Vagina (tissue), 2 donors: ENCODE results near the gene CPM.

Source experiments
- POLR2A ChIP-seq, 2 donors: fragments of 450-650 bp; IDR thresholded peaks; one replicate each; pipeline ENCODE4 v1.6.1; 2017; ENCODE audit warnings: antibody characterized with exemption in 2 of 2, mild to moderate bottlenecking in 2 of 2, moderate library complexity in 2 of 2
- POLR2AphosphoS5 ChIP-seq, 2 donors: sonication (generic); formaldehyde crosslinking; IDR thresholded peaks; one replicate each; pipeline ENCODE4 v1.9.0; 2017; ENCODE audit warnings: antibody characterized with exemption in 2 of 2, mild to moderate bottlenecking in 2 of 2, low read depth in 1 of 2; ENCODE audit not compliant: insufficient read depth in 1 of 2
- TF ChIP-seq, protein P1 (sequence below), 3 experiments: fragments of 450-650 bp in 2 of 3; fragments of 200-600 bp in 1 of 3; sonication (generic) in 1 of 3; IDR thresholded peaks; one replicate each; pipeline ENCODE4 v1.5.1; 2017 to 2019; ENCODE audit warnings: antibody characterized with exemption in 3 of 3, mild to moderate bottlenecking in 2 of 3, moderate library complexity in 2 of 3

DNA sequence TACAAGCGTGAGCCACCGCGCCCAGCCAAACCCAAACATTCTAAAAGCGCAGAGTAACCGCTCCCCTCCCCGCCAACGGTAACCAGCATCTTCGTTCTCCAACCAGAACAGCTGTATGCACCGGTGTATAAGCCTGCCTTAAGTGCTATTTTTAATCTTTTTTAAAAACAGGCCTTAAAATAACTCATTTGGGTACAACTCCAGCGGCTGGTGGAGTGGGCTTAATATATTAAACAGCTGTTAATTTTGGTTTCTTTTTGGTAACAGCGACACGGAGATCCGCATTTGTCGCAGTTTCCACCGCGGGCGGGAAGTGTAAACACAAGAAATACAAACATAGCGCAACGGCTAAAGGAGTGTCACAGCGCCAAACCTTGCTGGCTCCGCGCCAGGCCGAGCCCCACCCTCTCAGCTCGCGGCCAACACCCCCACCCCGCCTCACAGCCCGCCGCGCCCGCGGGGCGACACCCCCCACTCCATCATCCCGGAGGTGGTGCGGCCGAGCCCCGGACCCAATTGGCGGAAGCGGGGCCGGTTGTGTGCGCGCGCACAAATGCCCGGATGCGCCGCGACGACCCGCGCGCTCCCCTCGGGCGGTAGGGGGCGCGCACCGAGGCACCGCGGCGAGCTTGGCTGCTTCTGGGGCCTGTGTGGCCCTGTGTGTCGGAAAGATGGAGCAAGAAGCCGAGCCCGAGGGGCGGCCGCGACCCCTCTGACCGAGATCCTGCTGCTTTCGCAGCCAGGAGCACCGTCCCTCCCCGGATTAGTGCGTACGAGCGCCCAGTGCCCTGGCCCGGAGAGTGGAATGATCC, 125.2 kb downstream of the CPM start, which contains the start of gene MDM2:
- TF ChIP-seq, protein P1, sequence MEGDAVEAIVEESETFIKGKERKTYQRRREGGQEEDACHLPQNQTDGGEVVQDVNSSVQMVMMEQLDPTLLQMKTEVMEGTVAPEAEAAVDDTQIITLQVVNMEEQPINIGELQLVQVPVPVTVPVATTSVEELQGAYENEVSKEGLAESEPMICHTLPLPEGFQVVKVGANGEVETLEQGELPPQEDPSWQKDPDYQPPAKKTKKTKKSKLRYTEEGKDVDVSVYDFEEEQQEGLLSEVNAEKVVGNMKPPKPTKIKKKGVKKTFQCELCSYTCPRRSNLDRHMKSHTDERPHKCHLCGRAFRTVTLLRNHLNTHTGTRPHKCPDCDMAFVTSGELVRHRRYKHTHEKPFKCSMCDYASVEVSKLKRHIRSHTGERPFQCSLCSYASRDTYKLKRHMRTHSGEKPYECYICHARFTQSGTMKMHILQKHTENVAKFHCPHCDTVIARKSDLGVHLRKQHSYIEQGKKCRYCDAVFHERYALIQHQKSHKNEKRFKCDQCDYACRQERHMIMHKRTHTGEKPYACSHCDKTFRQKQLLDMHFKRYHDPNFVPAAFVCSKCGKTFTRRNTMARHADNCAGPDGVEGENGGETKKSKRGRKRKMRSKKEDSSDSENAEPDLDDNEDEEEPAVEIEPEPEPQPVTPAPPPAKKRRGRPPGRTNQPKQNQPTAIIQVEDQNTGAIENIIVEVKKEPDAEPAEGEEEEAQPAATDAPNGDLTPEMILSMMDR (IDR thresholded peaks at IDR 0.05): peak in 2 of 3 experiments; percentile 82 to 85
- TF ChIP-seq POLR2AphosphoS5 (IDR thresholded peaks at IDR 0.05; ENCODE audit: insufficient read depth in 1 of 2, low read depth in 1 of 2) (peak; percentile 58 to 95), POLR2A (IDR thresholded peaks at IDR 0.05) (peak in 1 of 2 donors; percentile 89)
